Heart left ventricle (tissue), 13 donors: ENCODE measurements around the gene COL24A1.

Source experiments
- POLR2A ChIP-seq, 2 donors: fragments of 450-650 bp; IDR thresholded peaks; one replicate each; pipeline ENCODE4 v1.6.1; 2017; ENCODE audit warnings: antibody characterized with exemption in 2 of 2, mild to moderate bottlenecking in 2 of 2, moderate library complexity in 2 of 2
- TF ChIP-seq, protein P1 (sequence below), 12 donors: fragments of 200-600 bp; sonication (generic) in 4 of 12; IDR thresholded peaks; one replicate each; pipeline versions ENCODE4 v1.5.0 to v1.8.0; 2018 to 2022; ENCODE audit warnings: antibody characterized with exemption in 12 of 12, mild to moderate bottlenecking in 5 of 12
- donor health status: ischemic (EF 13 %, LVEDD 7.1; RV severe dilation, severe dysfunction).
- donor health status: DM: no; HTN: yes; CAD: no.
- donor health status: DM: no; HTN: no; CAD: no.
- donor health status: ischemic (EF 25% LVEDD 6.9; RV normal size, moderate dysfunction).
- donor health status: ischemic (EF 25% LVEDD 5.7; RV mildly dilated, moderate dysfunction).
- donor health status: ischemic (EF 35%, LVEDD 5.7; RV mildly dilated, moderate dysfunction).
- donor health status: nonischemic (EF 11% LVEDD 7.7; RV severe dilation, severe dysfunction).
- donor health status: DM: yes; HTN: yes; CAD: no.
- donor health status: PGD.
- donor health status: ischemic (EF 29% LVEDD 5.4; RV normal size, mild dysfunction).
- donor health status: nonischemic (EF 23%, LVEDD 6.1; RV moderate dilation, normal function).

- TF ChIP-seq, protein P1, sequence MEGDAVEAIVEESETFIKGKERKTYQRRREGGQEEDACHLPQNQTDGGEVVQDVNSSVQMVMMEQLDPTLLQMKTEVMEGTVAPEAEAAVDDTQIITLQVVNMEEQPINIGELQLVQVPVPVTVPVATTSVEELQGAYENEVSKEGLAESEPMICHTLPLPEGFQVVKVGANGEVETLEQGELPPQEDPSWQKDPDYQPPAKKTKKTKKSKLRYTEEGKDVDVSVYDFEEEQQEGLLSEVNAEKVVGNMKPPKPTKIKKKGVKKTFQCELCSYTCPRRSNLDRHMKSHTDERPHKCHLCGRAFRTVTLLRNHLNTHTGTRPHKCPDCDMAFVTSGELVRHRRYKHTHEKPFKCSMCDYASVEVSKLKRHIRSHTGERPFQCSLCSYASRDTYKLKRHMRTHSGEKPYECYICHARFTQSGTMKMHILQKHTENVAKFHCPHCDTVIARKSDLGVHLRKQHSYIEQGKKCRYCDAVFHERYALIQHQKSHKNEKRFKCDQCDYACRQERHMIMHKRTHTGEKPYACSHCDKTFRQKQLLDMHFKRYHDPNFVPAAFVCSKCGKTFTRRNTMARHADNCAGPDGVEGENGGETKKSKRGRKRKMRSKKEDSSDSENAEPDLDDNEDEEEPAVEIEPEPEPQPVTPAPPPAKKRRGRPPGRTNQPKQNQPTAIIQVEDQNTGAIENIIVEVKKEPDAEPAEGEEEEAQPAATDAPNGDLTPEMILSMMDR (IDR thresholded peaks at IDR 0.05): no peak
- TF ChIP-seq POLR2A (IDR thresholded peaks at IDR 0.05): no peak
Observed at GRCh38 chr1:86114816-86115400, 41.7 kb downstream of the COL24A1 start.
